ENCODE data around the gene PITPNM1. TPM values are rescaled to one million over a fixed set of nuclear protein-coding genes. Genes with fewer than 3 reads are reported as not detected.

The PITPNM1 gene
- total RNA-seq, 1 experiment from 2014 or later: 70.4 TPM

DNA sequence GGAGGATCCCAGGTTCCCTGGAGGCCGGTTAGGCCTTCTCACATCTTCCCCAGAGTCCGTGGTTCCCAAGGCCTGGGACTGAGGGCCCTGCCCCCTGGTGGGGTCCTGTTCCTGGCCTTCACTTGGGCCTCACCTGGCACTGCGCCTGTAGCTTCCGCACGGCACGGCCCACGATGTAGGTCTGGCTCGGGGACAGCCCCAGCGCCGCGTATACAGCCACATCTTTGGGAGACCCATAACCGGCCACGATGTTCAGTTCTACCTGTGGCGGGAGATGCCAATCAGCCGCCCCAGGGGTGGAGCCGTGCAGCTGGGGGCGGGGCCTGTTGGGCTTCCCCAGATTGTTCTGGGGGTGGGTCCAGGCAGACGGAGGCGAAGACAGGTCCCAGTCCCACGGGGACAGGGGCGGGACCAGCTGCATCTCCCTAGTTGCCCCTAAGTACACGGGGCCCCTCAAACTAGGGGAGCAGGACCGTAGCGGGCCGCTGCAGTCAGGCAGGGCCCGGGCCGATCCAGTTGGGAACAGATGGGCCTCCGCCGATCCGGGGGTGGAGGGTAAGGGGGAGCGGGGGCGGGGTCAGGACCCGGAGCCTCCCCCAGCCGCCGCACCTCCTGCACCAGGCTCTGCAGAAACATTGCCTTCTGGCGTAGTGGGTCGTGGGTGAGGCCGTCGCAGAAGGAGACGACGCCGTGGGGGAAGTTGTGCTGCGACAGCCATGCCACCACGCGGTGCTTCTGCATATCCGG, 12.2 kb downstream of the PITPNM1 start:
- Histone ChIP-seq H3K27ac (ENCODE audit: low read length) (no peak overlapping the region), H3K4me1 (ENCODE audit: control insufficient read depth, insufficient read depth, low read length) (no peaks in the 10 kb centered on the region; the same call in 1 of the 2 replicates), H3K9me3 (ENCODE audit: control insufficient read depth, insufficient read depth, low read depth, low read length) (no peaks in the 10 kb centered on the region), H3K36me3 (ENCODE audit: control insufficient read depth, insufficient read depth, low read length) (no peaks in the 10 kb centered on the region), H3K4me3 (ENCODE audit: low read depth in 2 of 2, low read length in 2 of 2) (no peak overlapping the region), H3K27me3 (ENCODE audit: control insufficient read depth, insufficient read depth, low read length) (no peaks in the 10 kb centered on the region)
- no peak for DNase-seq (ENCODE audit: low read depth, low spot score)
- BruUV-seq (replicated peaks): no TSS peak
- TF ChIP-seq, protein P1, sequence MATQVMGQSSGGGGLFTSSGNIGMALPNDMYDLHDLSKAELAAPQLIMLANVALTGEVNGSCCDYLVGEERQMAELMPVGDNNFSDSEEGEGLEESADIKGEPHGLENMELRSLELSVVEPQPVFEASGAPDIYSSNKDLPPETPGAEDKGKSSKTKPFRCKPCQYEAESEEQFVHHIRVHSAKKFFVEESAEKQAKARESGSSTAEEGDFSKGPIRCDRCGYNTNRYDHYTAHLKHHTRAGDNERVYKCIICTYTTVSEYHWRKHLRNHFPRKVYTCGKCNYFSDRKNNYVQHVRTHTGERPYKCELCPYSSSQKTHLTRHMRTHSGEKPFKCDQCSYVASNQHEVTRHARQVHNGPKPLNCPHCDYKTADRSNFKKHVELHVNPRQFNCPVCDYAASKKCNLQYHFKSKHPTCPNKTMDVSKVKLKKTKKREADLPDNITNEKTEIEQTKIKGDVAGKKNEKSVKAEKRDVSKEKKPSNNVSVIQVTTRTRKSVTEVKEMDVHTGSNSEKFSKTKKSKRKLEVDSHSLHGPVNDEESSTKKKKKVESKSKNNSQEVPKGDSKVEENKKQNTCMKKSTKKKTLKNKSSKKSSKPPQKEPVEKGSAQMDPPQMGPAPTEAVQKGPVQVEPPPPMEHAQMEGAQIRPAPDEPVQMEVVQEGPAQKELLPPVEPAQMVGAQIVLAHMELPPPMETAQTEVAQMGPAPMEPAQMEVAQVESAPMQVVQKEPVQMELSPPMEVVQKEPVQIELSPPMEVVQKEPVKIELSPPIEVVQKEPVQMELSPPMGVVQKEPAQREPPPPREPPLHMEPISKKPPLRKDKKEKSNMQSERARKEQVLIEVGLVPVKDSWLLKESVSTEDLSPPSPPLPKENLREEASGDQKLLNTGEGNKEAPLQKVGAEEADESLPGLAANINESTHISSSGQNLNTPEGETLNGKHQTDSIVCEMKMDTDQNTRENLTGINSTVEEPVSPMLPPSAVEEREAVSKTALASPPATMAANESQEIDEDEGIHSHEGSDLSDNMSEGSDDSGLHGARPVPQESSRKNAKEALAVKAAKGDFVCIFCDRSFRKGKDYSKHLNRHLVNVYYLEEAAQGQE (IDR thresholded peaks at IDR 0.05; ENCODE audit: insufficient read depth in 1 of 2, low read depth in 2 of 2, low read length in 1 of 2): no peak
- TF ChIP-seq POLR2AphosphoS5 (IDR thresholded peaks at IDR 0.05; ENCODE audit: low read depth, low read length) (no peak; the same call in 1 of the 2 replicates), TCF7L2 (IDR thresholded peaks at IDR 0.05; ENCODE audit: low read depth, low read length) (no peak), SIN3A (IDR thresholded peaks at IDR 0.05; ENCODE audit: borderline replicate concordance, insufficient read depth, low read depth, low read length) (no peak), CTCF (IDR thresholded peaks at IDR 0.05) (no peak)
- ATAC-seq: peak; percentile 34
- in situ Hi-C loops (cut with HindIII; ENCODE audit: low pct_unique_long_range_greater_than_20kb, low sequenced_read_pairs) (no loop called here), intact Hi-C loops (cut with micrococcal nuclease; ENCODE audit: unreplicated experiment) (no loop called here)
- ChIA-PET POLR2A (no interaction called here), CTCF (no interaction called here)

- H3K4me1 ChIP-seq (ENCODE audit: control insufficient read depth, insufficient read depth, low read length): no peaks in the 10 kb centered on the region; the same call in 1 of the 2 replicates
- no TSS peak for BruUV-seq (replicated peaks)
- ATAC-seq (no peak), DNase-seq (ENCODE audit: low read depth, low spot score) (no peak)
- no peak overlapping the region for H3K4me3 ChIP-seq (ENCODE audit: low read depth in 2 of 2, low read length in 2 of 2)
- no peaks in the 10 kb centered on the region for H3K36me3 ChIP-seq (ENCODE audit: control insufficient read depth, insufficient read depth, low read length)
- intact Hi-C loops (cut with micrococcal nuclease; ENCODE audit: unreplicated experiment): no loop called here
- TF ChIP-seq POLR2AphosphoS5 (IDR thresholded peaks at IDR 0.05; ENCODE audit: low read depth, low read length) (peak; percentile 0; the same call in 1 of the 2 replicates), CTCF (IDR thresholded peaks at IDR 0.05) (no peak), TCF7L2 (IDR thresholded peaks at IDR 0.05; ENCODE audit: low read depth, low read length) (no peak), SIN3A (IDR thresholded peaks at IDR 0.05; ENCODE audit: borderline replicate concordance, insufficient read depth, low read depth, low read length) (no peak)
- TF ChIP-seq, protein P1 (IDR thresholded peaks at IDR 0.05; ENCODE audit: insufficient read depth in 1 of 2, low read depth in 2 of 2, low read length in 1 of 2): no peak
- no peaks in the 10 kb centered on the region for H3K27me3 ChIP-seq (ENCODE audit: control insufficient read depth, insufficient read depth, low read length)
- POLR2A ChIA-PET: no interaction called here
- H3K9me3 ChIP-seq (ENCODE audit: control insufficient read depth, insufficient read depth, low read depth, low read length): no peaks in the 10 kb centered on the region
- H3K27ac ChIP-seq (ENCODE audit: low read length): no peak overlapping the region
- in situ Hi-C loops (cut with HindIII; ENCODE audit: low pct_unique_long_range_greater_than_20kb, low sequenced_read_pairs): no loop called here
- CTCF ChIA-PET: no interaction called here
These were observed 13.0 kb downstream of the PITPNM1 start for GRCh38 chr11:67492069-67492727.

Data from Panc1 (cell line).